IPS-15b (cell line): ENCODE data around the gene ESYT2.

Source experiments
- H3K27me3 ChIP-seq: one replicate; pipeline ENCODE4 v1.6.1; 2013; ENCODE audit warnings: low read length; ENCODE audit not compliant: control insufficient read depth, insufficient read depth
- H3K36me3 ChIP-seq: one replicate; pipeline ENCODE4 v1.6.1; 2013; ENCODE audit warnings: low read length; ENCODE audit not compliant: control insufficient read depth, insufficient read depth
- H3K4me1 ChIP-seq: one replicate; pipeline ENCODE4 v1.6.1; 2013; ENCODE audit warnings: mild to moderate bottlenecking, low read length; ENCODE audit not compliant: control insufficient read depth, insufficient read depth
- H3K4me3 ChIP-seq: one replicate; pipeline ENCODE4 v1.5.1; 2013; ENCODE audit warnings: low read depth, low read length
- H3K9ac ChIP-seq: one replicate; pipeline ENCODE4 v1.6.1; 2013; ENCODE audit warnings: low read depth, mild to moderate bottlenecking, low read length
- H3K9me3 ChIP-seq: one replicate; pipeline ENCODE4 v1.6.1; 2013; ENCODE audit warnings: mild to moderate bottlenecking, low read length; ENCODE audit not compliant: control insufficient read depth, insufficient read depth

ESYT2 gene

GRCh38 chr7:158684329-158684728, 145.0 kb downstream of the ESYT2 start:
- no peak overlapping the region for H3K4me3 ChIP-seq
- H3K36me3 ChIP-seq = peaks cover 34% of the 10 kb centered on the region
- H3K27me3 ChIP-seq = no peaks in the 10 kb centered on the region
- no peaks in the 10 kb centered on the region for H3K4me1 ChIP-seq
- no peaks in the 10 kb centered on the region for H3K9me3 ChIP-seq
- H3K9ac ChIP-seq = no peak overlapping the region

- H3K9me3 ChIP-seq = no peaks in the 10 kb centered on the region
- H3K27me3 ChIP-seq = no peaks in the 10 kb centered on the region
- H3K4me1 ChIP-seq = no peaks in the 10 kb centered on the region
- H3K36me3 ChIP-seq = peaks cover 32% of the 10 kb centered on the region
- no peak overlapping the region for H3K9ac ChIP-seq
- no peak overlapping the region for H3K4me3 ChIP-seq
Measured at GRCh38 chr7:158683541-158683940, 145.8 kb downstream of the ESYT2 start.

GRCh38 chr7:158682456-158682855, 146.9 kb downstream of the ESYT2 start:
- Histone ChIP-seq H3K4me1 (no peaks in the 10 kb centered on the region), H3K36me3 (peaks cover 29% of the 10 kb centered on the region), H3K9ac (no peak overlapping the region), H3K27me3 (no peaks in the 10 kb centered on the region), H3K9me3 (no peaks in the 10 kb centered on the region), H3K4me3 (no peak overlapping the region)
